GM23248 (cell line): Measurements from ENCODE around the gene TRIM69.

Experiments used
- EZH2 ChIP-seq: fragments of 200-600 bp; sonication (generic); IDR thresholded peaks from 2 replicates; pipeline ENCODE4 v1.6.1; 2018; ENCODE audit warnings: antibody characterized with exemption, mild to moderate bottlenecking; ENCODE audit not compliant: insufficient read depth, poor library complexity, severe bottlenecking
- EZH2phosphoT487 ChIP-seq: fragments of 200-600 bp; sonication (generic); IDR thresholded peaks from 2 replicates; pipeline ENCODE4 v1.6.1; 2018; ENCODE audit warnings: antibody characterized with exemption, moderate library complexity, mild to moderate bottlenecking, low read depth; ENCODE audit not compliant: insufficient read depth

DNA sequence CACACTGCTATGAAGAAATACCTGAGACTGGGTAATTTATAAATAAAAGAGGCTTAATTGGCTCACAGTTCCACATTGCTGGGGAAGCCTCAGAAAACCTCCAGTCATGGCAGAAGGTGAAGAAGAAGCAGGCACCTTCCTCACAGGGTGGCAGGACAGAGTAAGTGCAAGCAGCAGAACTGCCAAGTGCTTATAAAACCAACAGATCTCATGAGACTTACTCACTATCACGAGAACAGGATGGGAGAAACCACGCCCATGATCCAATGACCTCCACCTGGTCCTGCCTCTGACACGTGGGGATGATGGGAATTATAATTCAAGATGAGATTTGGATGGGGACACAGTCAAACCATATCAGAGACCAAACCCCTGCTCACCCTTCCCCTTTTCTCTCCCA, 75.0 kb downstream of the TRIM69 start:
- no peak for TF ChIP-seq EZH2
- TF ChIP-seq EZH2phosphoT487 = no peak
